Measurements from ENCODE around the gene PTGES.

PTGES gene

GRCh38 chr9:129736334-129736733, 16.5 kb downstream of the PTGES start:
- Mint-ChIP-seq H3K36me3 (ENCODE audit: low read depth) (no peaks in the 10 kb centered on the region), H3K27ac (no peak overlapping the region), H3K4me3 (no peak overlapping the region), H3K9me3 (no peaks in the 10 kb centered on the region), H3K27me3 (ENCODE audit: low read depth, poor library complexity) (peaks cover 23% of the 10 kb centered on the region), H3K4me1 (peaks cover 45% of the 10 kb centered on the region)
- TF ChIP-seq, protein P1, sequence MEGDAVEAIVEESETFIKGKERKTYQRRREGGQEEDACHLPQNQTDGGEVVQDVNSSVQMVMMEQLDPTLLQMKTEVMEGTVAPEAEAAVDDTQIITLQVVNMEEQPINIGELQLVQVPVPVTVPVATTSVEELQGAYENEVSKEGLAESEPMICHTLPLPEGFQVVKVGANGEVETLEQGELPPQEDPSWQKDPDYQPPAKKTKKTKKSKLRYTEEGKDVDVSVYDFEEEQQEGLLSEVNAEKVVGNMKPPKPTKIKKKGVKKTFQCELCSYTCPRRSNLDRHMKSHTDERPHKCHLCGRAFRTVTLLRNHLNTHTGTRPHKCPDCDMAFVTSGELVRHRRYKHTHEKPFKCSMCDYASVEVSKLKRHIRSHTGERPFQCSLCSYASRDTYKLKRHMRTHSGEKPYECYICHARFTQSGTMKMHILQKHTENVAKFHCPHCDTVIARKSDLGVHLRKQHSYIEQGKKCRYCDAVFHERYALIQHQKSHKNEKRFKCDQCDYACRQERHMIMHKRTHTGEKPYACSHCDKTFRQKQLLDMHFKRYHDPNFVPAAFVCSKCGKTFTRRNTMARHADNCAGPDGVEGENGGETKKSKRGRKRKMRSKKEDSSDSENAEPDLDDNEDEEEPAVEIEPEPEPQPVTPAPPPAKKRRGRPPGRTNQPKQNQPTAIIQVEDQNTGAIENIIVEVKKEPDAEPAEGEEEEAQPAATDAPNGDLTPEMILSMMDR (IDR thresholded peaks at IDR 0.05) = no peak
- DNase-seq = no peak

GRCh38 chr9:129735546-129735945, 17.3 kb downstream of the PTGES start:
- TF ChIP-seq, protein P1 (IDR thresholded peaks at IDR 0.05) = no peak

GRCh38 chr9:129733632-129733953, 19.2 kb downstream of the PTGES start:
- Mint-ChIP-seq H3K27me3 (ENCODE audit: low read depth, poor library complexity) (peaks cover 23% of the 10 kb centered on the region), H3K4me1 (peaks cover 44% of the 10 kb centered on the region), H3K4me3 (no peak overlapping the region), H3K36me3 (ENCODE audit: low read depth) (no peaks in the 10 kb centered on the region), H3K9me3 (no peaks in the 10 kb centered on the region), H3K27ac (no peak overlapping the region)
- TF ChIP-seq, protein P1 (IDR thresholded peaks at IDR 0.05) = no peak
- no peak for DNase-seq

More at GRCh38 chr9:129735546-129735945, 17.3 kb downstream of the PTGES start:
- Mint-ChIP-seq H3K9me3 (no peaks in the 10 kb centered on the region), H3K36me3 (ENCODE audit: low read depth) (no peaks in the 10 kb centered on the region), H3K27me3 (ENCODE audit: low read depth, poor library complexity) (peaks cover 25% of the 10 kb centered on the region), H3K27ac (no peak overlapping the region), H3K4me3 (no peak overlapping the region), H3K4me1 (peaks cover 43% of the 10 kb centered on the region)
- DNase-seq = no peak

DNA sequence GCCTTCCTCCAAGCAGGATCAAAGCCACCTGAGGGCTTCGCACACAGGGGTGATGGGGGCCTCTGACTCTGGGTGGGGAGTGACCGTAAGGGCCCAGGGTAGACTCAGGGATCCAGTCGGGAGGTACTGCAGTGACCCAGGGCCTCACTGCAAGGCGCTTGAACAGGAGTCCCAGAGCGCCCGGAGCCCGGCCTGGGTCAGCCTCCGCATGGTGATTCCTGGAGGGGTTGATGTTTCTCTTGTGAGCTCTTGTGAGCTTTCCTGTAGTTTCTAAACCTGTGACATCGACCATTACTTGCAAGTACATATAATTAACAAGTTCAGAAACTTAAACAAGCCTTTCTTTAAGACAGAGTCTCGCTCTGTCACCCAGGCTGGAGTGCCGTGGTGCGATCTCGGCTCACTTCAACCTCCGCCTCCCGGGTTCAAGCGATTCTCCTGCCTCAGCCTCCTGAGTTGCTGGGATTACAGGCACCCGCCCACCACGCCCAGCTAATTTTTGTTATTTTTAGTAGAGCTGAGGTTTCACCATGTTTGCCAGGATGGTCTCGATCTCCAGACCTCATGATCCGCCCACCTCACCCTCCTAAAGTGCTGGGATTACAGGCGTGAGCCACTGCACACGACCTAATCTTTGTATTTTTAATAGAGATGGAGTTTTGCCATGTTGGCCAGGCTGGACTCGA, 19.8 kb downstream of the PTGES start:
- no peak for DNase-seq
- TF ChIP-seq, protein P1 (IDR thresholded peaks at IDR 0.05) = no peak
- Mint-ChIP-seq H3K36me3 (ENCODE audit: low read depth) (no peaks in the 10 kb centered on the region), H3K9me3 (no peaks in the 10 kb centered on the region), H3K27me3 (ENCODE audit: low read depth, poor library complexity) (peaks cover 23% of the 10 kb centered on the region), H3K4me3 (no peak overlapping the region), H3K4me1 (peaks cover 40% of the 10 kb centered on the region), H3K27ac (no peak overlapping the region)

DNA sequence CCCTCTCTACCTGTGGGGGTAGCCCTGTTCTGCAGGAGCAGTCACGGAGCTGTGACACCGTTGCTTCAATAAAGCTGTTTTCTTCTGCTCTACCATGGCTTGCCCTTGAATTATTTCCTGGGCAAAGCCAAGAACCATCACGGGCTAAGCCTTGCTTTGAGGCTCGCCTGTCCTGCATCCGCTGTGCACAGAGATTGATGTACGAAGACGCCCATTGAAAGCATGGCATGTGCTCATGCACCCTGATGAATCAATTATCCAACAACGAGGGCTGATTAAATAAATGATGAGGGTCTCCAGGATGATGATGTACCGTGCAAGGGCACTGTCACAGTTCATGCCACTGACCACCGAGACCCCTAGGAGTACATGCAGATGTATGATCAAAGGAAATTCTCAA, 20.7 kb downstream of the PTGES start:
- Mint-ChIP-seq H3K27me3 (ENCODE audit: low read depth, poor library complexity) (peaks cover 23% of the 10 kb centered on the region), H3K9me3 (no peaks in the 10 kb centered on the region), H3K36me3 (ENCODE audit: low read depth) (no peaks in the 10 kb centered on the region), H3K4me3 (no peak overlapping the region), H3K4me1 (peaks cover 32% of the 10 kb centered on the region), H3K27ac (no peak overlapping the region)
- TF ChIP-seq, protein P1 (IDR thresholded peaks at IDR 0.05) = no peak
- DNase-seq = no peak

DNA sequence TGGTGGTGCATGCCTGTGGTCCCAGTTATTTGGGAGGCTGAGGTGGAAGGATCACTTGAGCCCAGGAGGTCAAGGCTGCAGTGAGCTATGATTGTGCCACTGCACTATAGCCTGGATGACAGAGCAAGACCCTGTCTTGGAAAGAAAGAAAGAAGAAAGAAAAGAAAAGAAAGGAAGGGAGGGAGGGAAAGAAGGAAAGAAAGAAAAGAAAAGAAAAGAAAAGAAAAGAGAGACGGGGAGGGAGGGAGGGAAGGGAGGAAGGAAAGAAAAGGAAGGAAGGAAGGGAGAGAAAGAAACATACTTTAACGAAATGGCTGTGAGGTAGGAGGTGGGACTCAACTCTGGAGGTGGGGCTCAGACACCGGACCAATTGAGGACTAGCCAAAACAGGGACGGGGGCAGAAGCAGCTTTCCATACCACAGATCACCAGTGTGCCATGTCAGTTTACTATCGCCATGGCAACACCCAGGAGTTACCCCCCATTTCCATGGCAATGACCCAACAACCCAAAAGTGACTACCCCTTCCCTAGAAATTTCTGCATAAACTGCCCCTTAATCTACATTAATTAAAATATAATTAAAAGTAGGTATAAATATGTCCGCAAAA, 21.3 kb downstream of the PTGES start:
- TF ChIP-seq, protein P1 (IDR thresholded peaks at IDR 0.05) = no peak
- Mint-ChIP-seq H3K27me3 (ENCODE audit: low read depth, poor library complexity) (peaks cover 23% of the 10 kb centered on the region), H3K4me3 (no peak overlapping the region), H3K36me3 (ENCODE audit: low read depth) (no peaks in the 10 kb centered on the region), H3K9me3 (no peaks in the 10 kb centered on the region), H3K27ac (no peak overlapping the region), H3K4me1 (peaks cover 35% of the 10 kb centered on the region)
- no peak for DNase-seq
